Measurements from ENCODE around the gene ATP1B1.

GRCh38 chr1:169120066-169120465 lies 13.6 kb downstream of the ATP1B1 start:
- TF ChIP-seq POLR2A (IDR thresholded peaks at IDR 0.05; ENCODE audit: extremely low read depth, insufficient read length) (no peak), CTCF (IDR thresholded peaks at IDR 0.05; ENCODE audit: low read depth, low read length) (no peak), MAX (IDR thresholded peaks at IDR 0.05; ENCODE audit: low read depth, low read length) (no peak)

Data from NB4 (cell line).